ENCODE results near the gene GAL3ST3. TPM values are rescaled to one million over a fixed set of nuclear protein-coding genes. Genes with fewer than 3 reads are reported as not detected.
A peak's percentile ranks its signal among the peaks of the same experiment; 100 is the strongest.
"Not testable (repeated sequence)": the region's sequence is repeated elsewhere in the genome, so short reads cannot be mapped to it uniquely, and the experiment has no call there.

Gene GAL3ST3
- polyA plus RNA-seq, 1 donor (not counting 4 experiments of a cell fraction or from before 2014, with no cell fraction given) = not detected

DNA sequence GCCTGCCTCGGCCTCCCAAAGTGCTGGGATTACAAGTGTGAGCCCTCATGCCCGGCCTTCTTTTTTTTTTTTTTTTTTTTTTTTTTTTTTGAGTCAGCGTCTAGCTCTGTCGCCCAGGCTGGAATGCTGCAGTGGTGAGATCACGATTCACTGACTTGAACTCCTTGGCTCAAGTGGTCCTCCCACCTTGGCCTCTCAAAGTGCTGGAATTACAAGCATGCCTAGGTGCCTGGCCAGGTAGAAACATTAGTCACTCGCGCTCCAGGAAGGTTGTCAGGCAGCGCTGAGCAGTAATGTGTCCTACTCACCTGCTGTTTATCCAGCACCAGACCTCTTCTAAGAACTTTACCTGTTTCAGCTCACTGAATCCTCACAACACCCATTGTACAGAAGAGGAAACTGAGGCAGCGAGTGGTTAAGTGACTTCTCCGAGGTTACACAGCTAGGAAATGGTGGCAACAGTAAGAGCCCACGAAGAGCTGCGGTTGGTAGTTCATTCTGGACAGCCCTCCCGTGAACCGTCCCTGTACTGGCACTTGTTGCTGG lies 37.6 kb downstream of the GAL3ST3 start:
- H3K9ac ChIP-seq (ENCODE audit: control insufficient read depth, extremely low read depth, insufficient read depth, low read length) = no peak overlapping the region
- TF ChIP-seq CTCF (optimal IDR thresholded peaks at IDR 0.05 in 1 of 3, IDR thresholded peaks at IDR 0.05 in 1 of 3, conservative IDR thresholded peaks at IDR 0.05 in 1 of 3; ENCODE audit: extremely low read depth in 1 of 3, insufficient read depth in 2 of 3, low read length in 3 of 3) = no peak
- TF ChIP-seq EZH2 (IDR thresholded peaks at IDR 0.05; ENCODE audit: low read length) = no peak
- H3K79me2 ChIP-seq (ENCODE audit: control insufficient read depth, insufficient read depth, low read length) = no peaks in the 10 kb centered on the region
- dilution Hi-C loops (cut with MboI; ENCODE audit: extremely low pct_ligation_motif_present, low sequenced_read_pairs) = no loop called here
- peak overlapping the region in 1 of 3 experiments; percentile 27 for H3K4me3 ChIP-seq (ENCODE audit: control insufficient read depth in 2 of 3, extremely low read depth in 1 of 3, insufficient read depth in 2 of 3, low read depth in 1 of 3, low read length in 3 of 3)
- H3K27me3 ChIP-seq (ENCODE audit: control insufficient read depth, extremely low read depth, insufficient read depth, low read length) = no peaks in the 10 kb centered on the region
- FAIRE-seq (peak; percentile 69), DNase-seq (ENCODE audit: low read depth, low spot score) (peak; percentile 98)
- H4K20me1 ChIP-seq (ENCODE audit: control insufficient read depth, extremely low read depth, insufficient read depth, low read length) = no peaks in the 10 kb centered on the region
- H3K27ac ChIP-seq (ENCODE audit: control insufficient read depth, insufficient read depth, low read length) = no peak overlapping the region
- H2AFZ ChIP-seq (ENCODE audit: control insufficient read depth, low read length) = no peak overlapping the region
- peak overlapping the region; percentile 78 for H3K4me2 ChIP-seq (ENCODE audit: control insufficient read depth, extremely low read depth, insufficient read depth, low read depth, low read length)
- no peaks in the 10 kb centered on the region for H3K9me3 ChIP-seq (ENCODE audit: control insufficient read depth, low read depth, low read length)
- peaks cover 0 to 1% of the 10 kb centered on the region in 2 experiments for H3K36me3 ChIP-seq (ENCODE audit: control insufficient read depth in 2 of 2, extremely low read depth in 1 of 2, insufficient read depth in 2 of 2, low read length in 2 of 2)
- H3K4me1 ChIP-seq (ENCODE audit: control insufficient read depth, extremely low read depth, insufficient read depth, low read length) = peaks cover 38% of the 10 kb centered on the region
- H3K9me1 ChIP-seq (ENCODE audit: control insufficient read depth, extremely low read depth, insufficient read depth, low read length) = peaks cover 3% of the 10 kb centered on the region

DNA sequence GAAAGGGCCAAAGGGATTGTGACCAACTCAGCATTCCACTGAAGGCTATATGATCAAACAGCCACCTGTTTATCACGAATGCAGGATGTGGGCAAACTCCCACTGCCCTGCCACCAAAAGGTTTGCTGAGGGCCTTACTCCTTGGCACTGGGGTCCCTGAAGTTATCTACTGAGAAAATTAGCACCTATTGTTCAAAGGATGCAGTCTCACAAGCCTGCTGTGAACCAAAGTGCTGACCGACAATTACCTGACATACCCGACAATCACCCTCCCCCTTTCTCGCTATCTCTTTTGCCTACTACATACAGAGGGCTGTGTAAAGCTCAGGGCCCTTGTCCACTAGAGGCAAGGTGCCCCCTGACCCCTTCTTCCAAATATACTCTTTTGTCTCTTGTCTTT lies 38.9 kb downstream of the GAL3ST3 start:
- H3K9me1 ChIP-seq (ENCODE audit: control insufficient read depth, extremely low read depth, insufficient read depth, low read length); H3K9ac ChIP-seq (ENCODE audit: control insufficient read depth, extremely low read depth, insufficient read depth, low read length); DNase-seq (ENCODE audit: low read depth, low spot score); FAIRE-seq; H3K27ac ChIP-seq (ENCODE audit: control insufficient read depth, insufficient read depth, low read length); H3K9me3 ChIP-seq (ENCODE audit: control insufficient read depth, low read depth, low read length); H4K20me1 ChIP-seq (ENCODE audit: control insufficient read depth, extremely low read depth, insufficient read depth, low read length); H3K4me2 ChIP-seq (ENCODE audit: control insufficient read depth, extremely low read depth, insufficient read depth, low read depth, low read length); dilution Hi-C loops (cut with MboI; ENCODE audit: extremely low pct_ligation_motif_present, low sequenced_read_pairs); H3K36me3 ChIP-seq (ENCODE audit: control insufficient read depth in 2 of 2, extremely low read depth in 1 of 2, insufficient read depth in 2 of 2, low read length in 2 of 2); H3K27me3 ChIP-seq (ENCODE audit: control insufficient read depth, extremely low read depth, insufficient read depth, low read length); H2AFZ ChIP-seq (ENCODE audit: control insufficient read depth, low read length); H3K4me3 ChIP-seq (ENCODE audit: control insufficient read depth in 2 of 3, extremely low read depth in 1 of 3, insufficient read depth in 2 of 3, low read depth in 1 of 3, low read length in 3 of 3); H3K79me2 ChIP-seq (ENCODE audit: control insufficient read depth, insufficient read depth, low read length): not testable (repeated sequence)
- peaks cover 35% of the 10 kb centered on the region for H3K4me1 ChIP-seq (ENCODE audit: control insufficient read depth, extremely low read depth, insufficient read depth, low read length)

All from keratinocyte (primary cell).